ENCODE results near the gene ZNF587.

DNA sequence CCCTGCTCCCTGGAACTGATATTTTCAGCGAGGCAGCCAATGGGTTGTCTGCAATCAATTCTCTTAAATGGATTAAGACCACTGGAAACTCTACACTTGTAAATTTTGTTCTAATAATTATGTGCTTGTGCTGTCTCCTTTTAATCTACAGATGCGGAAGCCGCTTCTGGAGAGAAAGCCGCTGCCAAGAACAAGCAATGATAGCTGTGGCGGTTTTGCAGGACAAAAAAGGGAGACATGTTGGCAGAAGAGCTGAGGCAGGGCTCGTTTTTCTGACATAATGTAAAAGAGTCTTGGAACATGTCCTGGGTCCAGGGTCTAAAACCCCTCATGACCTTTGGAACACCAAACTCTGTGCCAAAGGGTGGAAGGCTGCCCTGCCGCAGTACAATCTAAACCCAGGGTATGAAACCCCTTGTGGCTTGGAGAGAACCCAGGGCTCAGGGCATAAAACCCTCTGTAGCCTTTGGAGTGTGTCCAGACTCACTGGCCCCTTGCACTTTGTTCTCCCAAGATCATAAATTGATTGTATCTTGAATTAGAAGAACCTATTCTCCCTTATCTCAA is 54.0 kb downstream of the ZNF587 start:
- no peak for TF ChIP-seq REST (IDR thresholded peaks at IDR 0.05; ENCODE audit: insufficient read depth in 1 of 2, low read depth in 2 of 2, low read length in 2 of 2)
- TF ChIP-seq POLR2AphosphoS5 (IDR thresholded peaks at IDR 0.05; ENCODE audit: low read depth, low read length), result no peak
- TF ChIP-seq SIN3A (IDR thresholded peaks at IDR 0.05; ENCODE audit: borderline replicate concordance, insufficient read depth, low read length), result no peak
- no peak for TF ChIP-seq FOXP2 (optimal IDR thresholded peaks at IDR 0.05; ENCODE audit: borderline replicate concordance, extremely low read depth, extremely low read length, insufficient read depth)
- TF ChIP-seq TAF1 (IDR thresholded peaks at IDR 0.05; ENCODE audit: borderline replicate concordance, insufficient read depth, low read length), result no peak
